Measurements from ENCODE around the gene RXRB.

RXRB gene

DNA sequence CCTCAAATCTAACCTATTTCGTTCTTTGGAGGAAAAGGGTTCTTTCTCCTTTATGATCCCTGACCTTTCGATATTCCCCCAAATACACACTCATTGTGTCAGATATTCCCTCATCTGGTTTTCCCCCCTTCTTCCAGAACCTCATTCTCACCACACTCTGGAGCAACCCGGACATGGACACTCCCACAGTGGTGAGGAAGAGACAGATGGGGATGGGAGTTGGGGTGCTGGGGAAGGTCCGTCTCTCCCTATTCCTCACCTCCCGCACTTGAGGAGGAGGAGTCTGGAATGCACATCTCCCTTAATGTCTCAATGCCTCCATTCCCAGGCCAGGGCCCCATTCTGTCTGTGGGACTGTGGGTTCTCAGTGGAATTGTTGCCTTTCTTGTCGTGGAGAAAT is 1.5 kb upstream of the RXRB start:
- Histone ChIP-seq H3K4me2 (ENCODE audit: low read length) (peak overlapping the region; percentile 100), H3K9me3 (ENCODE audit: insufficient read depth, low read length) (no peaks in the 10 kb centered on the region), H3K4me1 (ENCODE audit: low read length) (peaks cover 22% of the 10 kb centered on the region), H4K20me1 (ENCODE audit: insufficient read depth, low read length) (no peaks in the 10 kb centered on the region; the same call in 1 of the 2 replicates), H3K4me3 (ENCODE audit: low read length) (peak overlapping the region; percentile 97), H3K27me3 (ENCODE audit: low read depth, low read length) (no peaks in the 10 kb centered on the region), H3K9ac (ENCODE audit: low read length) (peak overlapping the region; percentile 98; the same call in 1 of the 2 replicates), H2AFZ (ENCODE audit: low read depth, low read length) (no peak overlapping the region), H3K27ac (ENCODE audit: low read length) (no peak overlapping the region), H3K79me2 (ENCODE audit: low read length) (peaks cover 36% of the 10 kb centered on the region), H3K36me3 (replicated peaks; ENCODE audit: low read depth, low read length) (peaks cover 23% of the 10 kb centered on the region)
- TF ChIP-seq EZH2phosphoT487 (IDR thresholded peaks at IDR 0.05; ENCODE audit: low read depth) = no peak
- TF ChIP-seq, protein P1, sequence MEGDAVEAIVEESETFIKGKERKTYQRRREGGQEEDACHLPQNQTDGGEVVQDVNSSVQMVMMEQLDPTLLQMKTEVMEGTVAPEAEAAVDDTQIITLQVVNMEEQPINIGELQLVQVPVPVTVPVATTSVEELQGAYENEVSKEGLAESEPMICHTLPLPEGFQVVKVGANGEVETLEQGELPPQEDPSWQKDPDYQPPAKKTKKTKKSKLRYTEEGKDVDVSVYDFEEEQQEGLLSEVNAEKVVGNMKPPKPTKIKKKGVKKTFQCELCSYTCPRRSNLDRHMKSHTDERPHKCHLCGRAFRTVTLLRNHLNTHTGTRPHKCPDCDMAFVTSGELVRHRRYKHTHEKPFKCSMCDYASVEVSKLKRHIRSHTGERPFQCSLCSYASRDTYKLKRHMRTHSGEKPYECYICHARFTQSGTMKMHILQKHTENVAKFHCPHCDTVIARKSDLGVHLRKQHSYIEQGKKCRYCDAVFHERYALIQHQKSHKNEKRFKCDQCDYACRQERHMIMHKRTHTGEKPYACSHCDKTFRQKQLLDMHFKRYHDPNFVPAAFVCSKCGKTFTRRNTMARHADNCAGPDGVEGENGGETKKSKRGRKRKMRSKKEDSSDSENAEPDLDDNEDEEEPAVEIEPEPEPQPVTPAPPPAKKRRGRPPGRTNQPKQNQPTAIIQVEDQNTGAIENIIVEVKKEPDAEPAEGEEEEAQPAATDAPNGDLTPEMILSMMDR (IDR thresholded peaks at IDR 0.05; ENCODE audit: low read depth, low read length) = no peak

DNA sequence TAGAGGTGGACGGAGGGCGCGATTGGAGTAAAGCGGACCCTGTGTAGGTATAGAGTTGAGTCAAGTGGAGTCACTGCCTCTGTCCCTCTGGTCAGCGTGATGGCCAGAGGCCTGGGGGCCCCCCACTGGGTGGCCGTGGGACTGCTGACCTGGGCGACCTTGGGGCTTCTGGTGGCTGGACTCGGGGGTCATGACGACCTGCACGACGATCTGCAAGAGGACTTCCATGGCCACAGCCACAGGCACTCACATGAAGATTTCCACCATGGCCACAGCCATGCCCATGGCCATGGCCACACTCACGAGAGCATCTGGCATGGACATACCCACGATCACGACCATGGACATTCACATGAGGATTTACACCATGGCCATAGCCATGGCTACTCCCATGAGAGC is 681 bp upstream of the RXRB start:
- peaks cover 24% of the 10 kb centered on the region for H3K36me3 ChIP-seq (replicated peaks; ENCODE audit: low read depth, low read length)
- peak overlapping the region; percentile 98 for H3K9ac ChIP-seq (ENCODE audit: low read length)
- no peak overlapping the region for H2AFZ ChIP-seq (ENCODE audit: low read depth, low read length)
- no peak for TF ChIP-seq EZH2phosphoT487 (IDR thresholded peaks at IDR 0.05; ENCODE audit: low read depth)
- TF ChIP-seq, protein P1 (IDR thresholded peaks at IDR 0.05; ENCODE audit: low read depth, low read length) = no peak
- no peaks in the 10 kb centered on the region for H3K27me3 ChIP-seq (ENCODE audit: low read depth, low read length)
- peaks cover 22% of the 10 kb centered on the region for H3K4me1 ChIP-seq (ENCODE audit: low read length)
- no peaks in the 10 kb centered on the region for H3K9me3 ChIP-seq (ENCODE audit: insufficient read depth, low read length)
- H3K79me2 ChIP-seq (ENCODE audit: low read length) = peaks cover 36% of the 10 kb centered on the region
- no peaks in the 10 kb centered on the region; the same call in 1 of the 2 replicates for H4K20me1 ChIP-seq (ENCODE audit: insufficient read depth, low read length)
- peak overlapping the region; percentile 84 for H3K27ac ChIP-seq (ENCODE audit: low read length)
- peak overlapping the region; percentile 97 for H3K4me3 ChIP-seq (ENCODE audit: low read length)
- H3K4me2 ChIP-seq (ENCODE audit: low read length) = peak overlapping the region; percentile 100

DNA sequence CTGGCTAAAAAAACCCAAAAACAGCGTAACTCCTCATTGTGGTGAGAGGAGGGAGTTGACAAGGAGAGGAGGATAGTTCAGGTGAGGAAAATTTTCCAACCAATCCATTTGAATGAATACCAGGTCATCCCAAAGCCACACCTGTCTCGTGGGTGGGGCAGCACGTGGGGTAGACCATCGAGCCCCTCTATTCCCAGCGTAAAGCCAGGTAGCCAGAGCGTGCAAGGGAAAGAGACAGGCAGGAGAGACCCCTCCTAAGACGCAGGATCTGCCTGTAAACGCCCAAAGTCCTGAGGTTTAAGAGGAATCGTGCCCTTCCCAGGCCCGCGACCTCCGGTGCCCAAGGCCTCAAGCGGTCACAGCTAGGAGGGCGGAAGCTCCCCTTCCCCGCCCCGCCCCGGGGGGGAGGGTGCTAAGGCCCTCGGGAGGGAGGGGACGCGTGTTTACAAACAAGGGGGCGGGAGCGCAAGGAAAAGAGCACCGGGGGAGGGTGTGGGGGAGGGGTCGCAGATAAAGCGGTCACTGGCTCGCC is 712 bp downstream of the RXRB start:
- H3K36me3 ChIP-seq (replicated peaks; ENCODE audit: low read depth, low read length) = peaks cover 32% of the 10 kb centered on the region
- H3K27ac ChIP-seq (ENCODE audit: low read length) = peak overlapping the region; percentile 84
- H3K4me3 ChIP-seq (ENCODE audit: low read length) = peak overlapping the region; percentile 97
- peaks cover 15% of the 10 kb centered on the region for H3K4me1 ChIP-seq (ENCODE audit: low read length)
- no peaks in the 10 kb centered on the region for H3K9me3 ChIP-seq (ENCODE audit: insufficient read depth, low read length)
- H4K20me1 ChIP-seq (ENCODE audit: insufficient read depth, low read length) = no peaks in the 10 kb centered on the region; the same call in 1 of the 2 replicates
- H3K27me3 ChIP-seq (ENCODE audit: low read depth, low read length) = no peaks in the 10 kb centered on the region
- TF ChIP-seq, protein P1 (IDR thresholded peaks at IDR 0.05; ENCODE audit: low read depth, low read length) = no peak
- no peak for TF ChIP-seq EZH2phosphoT487 (IDR thresholded peaks at IDR 0.05; ENCODE audit: low read depth)
- peak overlapping the region; percentile 93 for H3K4me2 ChIP-seq (ENCODE audit: low read length)
- H3K9ac ChIP-seq (ENCODE audit: low read length) = peak overlapping the region; percentile 98
- no peak overlapping the region for H2AFZ ChIP-seq (ENCODE audit: low read depth, low read length)
- peaks cover 36% of the 10 kb centered on the region for H3K79me2 ChIP-seq (ENCODE audit: low read length)

DNA sequence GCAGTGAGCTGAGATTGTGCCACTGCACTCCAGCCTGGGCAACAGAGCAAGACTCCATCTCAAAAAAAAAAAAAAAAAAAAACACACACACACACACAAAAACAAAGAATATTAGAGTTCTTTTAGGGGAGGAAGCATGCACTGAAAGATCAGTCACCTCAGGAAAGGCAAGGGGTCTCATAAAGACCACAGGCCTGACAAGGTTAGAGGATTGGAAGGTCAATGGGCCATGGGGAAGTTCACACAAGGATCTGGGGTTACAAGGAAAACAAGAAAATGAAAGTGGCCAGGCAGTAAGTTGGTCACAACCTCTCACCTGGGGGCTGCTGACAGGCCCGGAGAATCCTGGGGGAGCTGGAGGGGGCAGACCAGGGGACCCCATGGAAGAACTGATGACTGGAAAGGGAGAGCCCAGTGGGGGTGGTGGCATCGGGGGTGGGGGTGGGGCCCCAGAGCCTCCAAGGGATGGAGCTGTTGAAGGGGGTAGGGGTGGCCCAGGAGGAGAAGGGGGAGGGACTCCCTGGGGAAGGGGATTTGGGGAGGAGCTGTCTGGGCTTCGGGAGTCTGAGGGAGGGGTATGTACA is 1.5 kb downstream of the RXRB start:
- no peak overlapping the region for H3K27ac ChIP-seq (ENCODE audit: low read length)
- TF ChIP-seq, protein P1 (IDR thresholded peaks at IDR 0.05; ENCODE audit: low read depth, low read length) = no peak
- no peak for TF ChIP-seq EZH2phosphoT487 (IDR thresholded peaks at IDR 0.05; ENCODE audit: low read depth)
- H3K79me2 ChIP-seq (ENCODE audit: low read length) = peaks cover 36% of the 10 kb centered on the region
- H3K4me2 ChIP-seq (ENCODE audit: low read length) = peak overlapping the region; percentile 93
- peak overlapping the region; percentile 97 for H3K4me3 ChIP-seq (ENCODE audit: low read length)
- H4K20me1 ChIP-seq (ENCODE audit: insufficient read depth, low read length) = no peaks in the 10 kb centered on the region; the same call in 1 of the 2 replicates
- H3K4me1 ChIP-seq (ENCODE audit: low read length) = peaks cover 11% of the 10 kb centered on the region
- H2AFZ ChIP-seq (ENCODE audit: low read depth, low read length) = no peak overlapping the region
- no peaks in the 10 kb centered on the region for H3K27me3 ChIP-seq (ENCODE audit: low read depth, low read length)
- H3K36me3 ChIP-seq (replicated peaks; ENCODE audit: low read depth, low read length) = peaks cover 30% of the 10 kb centered on the region
- no peaks in the 10 kb centered on the region for H3K9me3 ChIP-seq (ENCODE audit: insufficient read depth, low read length)
- H3K9ac ChIP-seq (ENCODE audit: low read length) = peak overlapping the region; percentile 98; the same call in 1 of the 2 replicates
